Left lung (tissue), 14 donors: ENCODE results near the gene TMEM239. TPM values are rescaled to one million over a fixed set of nuclear protein-coding genes. Genes with fewer than 3 reads are reported as not detected.
"Not testable (repeated sequence)": the region's sequence is repeated elsewhere in the genome, so short reads cannot be mapped to it uniquely, and the experiment has no call there.

Source experiments
- ATAC-seq: fragments of 200-7000 bp; cut with Tn5 transposase; one replicate; pipeline ENCODE4 v1.9.1; 2020; ENCODE audit warnings: moderate library complexity
- DNase-seq, 4 donors: peaks; one replicate each; pipeline ENCODE4 v3.0.0-alpha.2; 2013 to 2020
- H3K27ac ChIP-seq, 2 donors: fragments of 200-600 bp; sonication (generic) in 1 of 2; one replicate each; pipeline versions ENCODE4 v1.5.0 to v1.8.0; 2020 to 2021
- H3K27me3 ChIP-seq, 2 donors: fragments of 200-600 bp; sonication (generic) in 1 of 2; one replicate each; pipeline versions ENCODE4 v1.5.0 to v1.8.0; 2020 to 2021
- H3K36me3 ChIP-seq, 2 donors: fragments of 200-600 bp; sonication (generic) in 1 of 2; one replicate each; pipeline versions ENCODE4 v1.5.0 to v1.8.0; 2020 to 2021
- H3K4me1 ChIP-seq, 2 donors: fragments of 200-600 bp; one replicate each; pipeline ENCODE4 v1.8.0; 2021
- H3K4me3 ChIP-seq, 2 donors: fragments of 200-600 bp; sonication (generic) in 1 of 2; one replicate each; pipeline versions ENCODE4 v1.5.0 to v1.8.0; 2020 to 2021; ENCODE audit warnings: mild to moderate bottlenecking in 1 of 2
- H3K9me3 ChIP-seq, 2 donors: fragments of 200-600 bp; sonication (generic) in 1 of 2; one replicate each; pipeline versions ENCODE4 v1.5.0 to v1.8.0; 2020 to 2021
- CTCF ChIP-seq, 2 donors: fragments of 200-600 bp; sonication (generic) in 1 of 2; IDR thresholded peaks; one replicate each; pipeline versions ENCODE4 v1.5.0 to v1.8.0; 2021; ENCODE audit warnings: antibody characterized with exemption in 2 of 2
- intact Hi-C, 2 donors: fragments of 100-400 bp; cut with DNase I; formaldehyde crosslinking; loops; one replicate each; pipeline versions ENCODE4 v1.11.2 to v1.14.2; 2022
- long read RNA-seq, 12 donors: library from polyadenylated mRNA in 2 of 12; unstranded in 2 of 12; transcript quantifications; one replicate each; pipeline ENCODE4 v2.0.0 and lab custom pipeline, GENCODE V29; 2019 to 2026
- polyA plus RNA-seq, 6 donors: library from polyadenylated mRNA; unstranded; fragments of 120-200 nt; gene quantifications; one replicate each; pipeline ENCODE4 v1.2.1, GENCODE V29; 2013; ENCODE audit not compliant: insufficient read length in 6 of 6
- total RNA-seq, 2 donors: library from RNA; stranded (reverse); fragmentation: NEBNext Ultra II Directional; extraction: Animal tissue kit (Norgen Biotek cat#: 25700); gene quantifications; one replicate each; pipeline ENCODE4 v1.2.1, GENCODE V29; 2021
- donor health status: DM: no; HTN: yes; CAD: no.
- donor health status: DM: no; HTN: no; CAD: no.

TMEM239 gene
- total RNA-seq (not detected), polyA plus RNA-seq (under 1 TPM in 1 of 6 donors, not detected in 5; 0.05 TPM)
- long read RNA-seq, donor 1 = 0 reads
- long read RNA-seq, donor 2 = 0 reads
- long read RNA-seq, donor 3 = 0 reads
- long read RNA-seq, donor 4 = 0 reads
- long read RNA-seq, donor 5 = 0 reads
- long read RNA-seq, donor 6 = 0 reads
- long read RNA-seq, donor 7 = 0 reads
- long read RNA-seq, donor 8 = 0 reads
- long read RNA-seq, donor 9 = 0 reads
- long read RNA-seq, donor 10 = 0 reads
- long read RNA-seq, donor 11 = 0 reads
- long read RNA-seq, donor 12 = 0 reads

DNA sequence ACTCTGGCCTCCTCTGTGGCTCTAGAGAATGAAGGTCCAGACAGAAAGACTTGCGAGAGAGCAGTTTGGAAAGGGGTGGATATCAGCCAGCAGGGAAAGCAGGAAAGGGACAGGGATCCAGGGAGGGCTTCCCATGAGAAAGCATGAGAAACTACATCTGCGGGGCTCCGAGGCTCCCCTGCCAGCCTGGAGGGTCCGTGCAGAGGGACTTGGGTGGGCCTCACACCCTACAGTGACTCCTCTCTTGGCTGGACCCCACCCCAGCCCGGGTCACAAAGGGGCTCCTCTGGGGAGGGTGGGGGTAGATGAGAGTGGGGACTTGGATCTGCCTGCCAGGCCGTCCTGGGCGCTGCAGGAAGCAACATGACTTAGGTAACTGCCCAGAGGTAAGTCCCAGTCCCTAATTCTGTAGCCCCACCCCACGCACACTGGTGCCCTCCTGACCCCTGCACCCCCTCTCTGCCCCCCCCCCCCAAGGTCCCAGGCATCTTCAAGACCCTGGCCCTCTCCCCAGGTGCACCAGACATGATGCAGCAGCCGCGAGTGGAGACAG is at the start of gene TMEM239:
TMEM239 (plus strand) TSS at position 335 of the 553 bp plus-strand sequence; CDS start at position 526, 191 bp downstream.
- Histone ChIP-seq H3K4me1 (peaks cover 0 to 4% of the 10 kb centered on the region in 2 donors), H3K4me3 (no peak within 1 kb of the TSS), H3K27me3 (peaks cover 9 to 37% of the 10 kb centered on the region in 2 donors), H3K9me3 (peaks cover 0 to 6% of the 10 kb centered on the region in 2 donors), H3K36me3 (no peaks in the 10 kb centered on the region), H3K27ac (no peak within 1 kb of the TSS)
- intact Hi-C loops = no loop called here
- no peak for DNase-seq
- TF ChIP-seq CTCF (IDR thresholded peaks at IDR 0.05) = no peak
- ATAC-seq = no peak

DNA sequence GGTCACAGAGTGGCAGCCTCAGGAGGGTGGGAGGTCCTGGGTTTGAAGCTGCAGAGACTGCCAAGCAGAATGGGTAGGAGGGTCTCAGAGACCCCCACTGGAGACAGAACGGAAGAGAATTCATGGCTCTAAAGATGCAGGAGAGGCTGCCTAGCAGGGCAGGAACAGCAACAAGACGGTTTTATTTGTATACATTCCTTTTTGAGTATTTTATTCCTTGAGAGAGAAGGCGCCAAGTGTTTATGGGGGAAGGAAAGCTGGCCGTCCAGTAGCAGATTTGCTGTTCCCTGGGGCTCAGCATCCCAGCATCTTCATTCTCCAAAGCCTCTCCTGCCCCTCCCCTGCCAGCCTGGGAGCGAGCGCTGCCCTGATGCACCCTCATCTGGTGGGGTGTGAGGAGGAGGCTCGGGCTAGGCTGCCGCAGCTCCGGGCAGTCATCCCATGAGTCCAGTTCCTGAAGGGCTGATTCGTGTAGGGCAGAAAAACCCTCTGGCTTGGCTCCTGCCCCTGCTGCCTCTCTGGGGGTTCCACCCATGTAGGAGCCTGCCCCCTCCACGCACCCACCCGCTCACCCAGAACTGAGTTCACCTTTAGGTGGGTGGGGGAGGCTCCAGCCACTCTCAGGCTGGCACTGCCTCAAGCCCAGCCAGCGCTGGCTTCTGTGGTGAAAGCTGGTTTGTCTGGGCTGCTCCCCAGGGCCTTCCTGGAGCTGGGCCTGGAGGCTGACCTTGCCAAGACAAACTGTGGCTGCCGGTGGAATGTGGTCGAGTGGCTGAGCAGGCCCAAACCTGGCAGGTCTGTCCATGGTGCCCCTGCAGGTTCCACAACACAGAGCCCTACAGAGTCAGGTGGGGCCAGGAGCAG is 48.2 kb upstream of the TMEM239 start:
- no peak for TF ChIP-seq CTCF (IDR thresholded peaks at IDR 0.05)
- Histone ChIP-seq H3K27ac (no peak overlapping the region), H3K4me3 (no peak overlapping the region), H3K36me3 (no peaks in the 10 kb centered on the region), H3K4me1 (no peaks in the 10 kb centered on the region), H3K27me3 (peaks cover 0 to 56% of the 10 kb centered on the region in 2 donors), H3K9me3 (no peaks in the 10 kb centered on the region)
- ATAC-seq (peak; percentile 96), DNase-seq (peak; percentile 20 to 88 (median 74))
- intact Hi-C loops = no loop called here

DNA sequence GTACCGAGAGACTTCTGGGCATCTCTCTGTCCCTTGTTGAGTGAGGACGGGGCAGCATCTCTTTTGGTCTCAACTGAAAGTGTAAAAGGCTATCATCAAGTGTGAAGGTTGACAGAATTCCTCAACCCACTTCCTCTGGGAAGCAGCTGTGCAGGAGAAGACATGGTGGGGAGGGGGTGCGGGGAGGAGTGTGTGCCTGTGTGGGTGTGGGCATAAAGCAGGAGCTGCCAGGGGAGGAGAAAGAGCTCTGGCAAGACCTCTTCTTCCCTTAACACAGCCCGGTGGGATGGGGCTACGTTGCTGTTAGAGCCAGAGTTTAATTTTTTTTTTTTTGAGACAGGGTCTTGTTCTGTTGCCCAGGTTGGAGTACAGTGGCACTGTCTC is 47.5 kb upstream of the TMEM239 start:
- intact Hi-C loops = no loop called here
- Histone ChIP-seq H3K4me1 (no peaks in the 10 kb centered on the region), H3K9me3 (no peaks in the 10 kb centered on the region), H3K36me3 (no peaks in the 10 kb centered on the region), H3K27me3 (peaks cover 0 to 50% of the 10 kb centered on the region in 2 donors), H3K4me3 (no peak overlapping the region), H3K27ac (no peak overlapping the region)
- DNase-seq = no peak
- peak; percentile 5 for ATAC-seq
- no peak for TF ChIP-seq CTCF (IDR thresholded peaks at IDR 0.05)

- not testable (repeated sequence) for H3K36me3 ChIP-seq, ATAC-seq, DNase-seq
Measured at GRCh38 chr20:2770091-2770490, 46.1 kb upstream of the TMEM239 start.

GRCh38 chr20:2771631-2772080 is 44.5 kb upstream of the TMEM239 start:
- Histone ChIP-seq H3K36me3 (no peaks in the 10 kb centered on the region), H3K27me3 (peaks cover 0 to 26% of the 10 kb centered on the region in 2 donors), H3K4me1 (no peaks in the 10 kb centered on the region), H3K27ac (no peak overlapping the region), H3K9me3 (peaks cover 0 to 3% of the 10 kb centered on the region in 2 donors), H3K4me3 (no peak overlapping the region)
- no peak for ATAC-seq
- intact Hi-C loops = no loop called here
- no peak for TF ChIP-seq CTCF (IDR thresholded peaks at IDR 0.05)
- peak in 1 of 4 donors; percentile 32 for DNase-seq

More at GRCh38 chr20:2770091-2770490, 46.1 kb upstream of the TMEM239 start:
- intact Hi-C loops, H3K9me3 ChIP-seq, H3K4me1 ChIP-seq, H3K27ac ChIP-seq, H3K4me3 ChIP-seq: not testable (repeated sequence)
- H3K27me3 ChIP-seq = peaks cover 0 to 37% of the 10 kb centered on the region in 2 donors
